T-helper 1 cell treated with Interleukin-12 subunit alpha and Interleukin-12 subunit beta and Interleukin-4 antibody, amounts not matched to agents 30 μg/mL and 1 μg/mL, for 36 hours (primary cell): Measurements from ENCODE around the gene XPR1.

Experiments
- H3K27ac Mint-ChIP-seq: one replicate; pipeline ENCODE4 v1.8.0; 2021; ENCODE audit warnings: mild to moderate bottlenecking, mixed read lengths
- H3K27me3 Mint-ChIP-seq: one replicate; pipeline ENCODE4 v1.8.0; 2021; ENCODE audit warnings: low read depth, mixed read lengths
- H3K36me3 Mint-ChIP-seq: one replicate; pipeline ENCODE4 v1.8.0; 2021; ENCODE audit warnings: low read depth, mixed read lengths
- H3K4me1 Mint-ChIP-seq: one replicate; pipeline ENCODE4 v1.8.0; 2021; ENCODE audit warnings: low read depth, mixed read lengths
- H3K4me3 Mint-ChIP-seq: one replicate; pipeline ENCODE4 v1.8.0; 2021; ENCODE audit warnings: mild to moderate bottlenecking, moderate library complexity, mixed read lengths
- H3K9me3 Mint-ChIP-seq: one replicate; pipeline ENCODE4 v1.8.0; 2021; ENCODE audit warnings: mixed read lengths

The XPR1 gene

DNA sequence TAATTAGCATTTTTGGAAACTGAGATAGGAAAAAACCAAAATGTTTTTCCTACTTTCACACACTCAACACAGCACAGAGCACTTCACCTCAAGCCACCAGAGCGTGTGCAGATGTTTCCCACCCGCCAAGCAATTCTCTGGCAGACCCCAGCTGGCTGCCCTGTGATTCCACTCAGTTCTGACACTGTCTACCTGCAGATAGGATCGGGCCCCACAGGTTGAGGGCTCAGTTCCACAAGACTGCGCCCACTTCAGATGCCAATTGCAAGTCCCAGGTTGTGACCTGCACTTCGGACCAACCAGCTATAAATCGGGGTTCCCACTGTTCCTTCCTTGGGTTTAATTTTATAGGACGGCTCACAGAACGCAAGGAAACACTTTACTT lies 290.8 kb downstream of the XPR1 start:
- Mint-ChIP-seq H3K27ac (no peak overlapping the region), H3K27me3 (peaks cover 9% of the 10 kb centered on the region), H3K4me3 (no peak overlapping the region), H3K9me3 (no peaks in the 10 kb centered on the region), H3K4me1 (no peaks in the 10 kb centered on the region), H3K36me3 (no peaks in the 10 kb centered on the region)

DNA sequence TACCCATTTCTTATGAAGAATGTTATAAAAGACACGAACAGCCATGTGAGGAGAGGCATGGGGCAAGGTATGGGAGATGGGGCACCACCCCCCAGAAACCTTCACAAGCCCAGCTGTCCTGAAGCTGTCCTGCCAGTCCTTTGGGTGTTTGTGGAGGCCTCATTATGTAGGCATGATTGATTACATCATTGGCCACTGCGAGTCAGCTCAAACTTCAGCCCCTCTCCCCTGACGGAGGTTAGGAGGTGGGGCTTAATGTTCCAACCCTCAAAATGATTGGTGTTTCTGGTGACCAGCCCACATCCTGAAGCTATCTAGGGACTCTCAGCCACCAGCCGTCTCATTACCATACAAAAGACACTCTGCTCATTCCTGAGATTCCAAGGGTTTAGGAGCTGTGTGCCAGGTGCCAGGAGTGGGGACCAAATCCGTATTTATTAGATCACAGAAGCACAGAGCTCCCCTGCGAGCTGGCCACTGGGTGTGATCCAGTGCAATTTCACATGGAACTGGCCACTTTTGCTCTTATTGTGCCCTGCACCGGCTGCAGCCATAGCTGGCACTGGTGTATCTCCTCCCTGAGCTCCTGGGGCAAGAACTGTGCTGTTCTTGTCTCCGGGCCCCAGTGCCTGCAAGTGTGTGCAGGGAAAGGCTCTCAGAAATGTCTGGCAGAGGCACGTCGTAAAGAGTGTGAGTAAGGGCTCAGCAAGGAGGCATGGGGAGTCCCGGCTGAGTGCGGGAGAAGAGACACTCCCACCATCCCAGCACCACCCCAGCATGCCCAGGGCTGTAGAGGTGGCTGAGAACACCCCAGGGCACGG lies 291.4 kb downstream of the XPR1 start:
- Mint-ChIP-seq H3K9me3 (no peaks in the 10 kb centered on the region), H3K4me1 (no peaks in the 10 kb centered on the region), H3K4me3 (no peak overlapping the region), H3K27me3 (peaks cover 7% of the 10 kb centered on the region), H3K27ac (no peak overlapping the region), H3K36me3 (no peaks in the 10 kb centered on the region)

DNA sequence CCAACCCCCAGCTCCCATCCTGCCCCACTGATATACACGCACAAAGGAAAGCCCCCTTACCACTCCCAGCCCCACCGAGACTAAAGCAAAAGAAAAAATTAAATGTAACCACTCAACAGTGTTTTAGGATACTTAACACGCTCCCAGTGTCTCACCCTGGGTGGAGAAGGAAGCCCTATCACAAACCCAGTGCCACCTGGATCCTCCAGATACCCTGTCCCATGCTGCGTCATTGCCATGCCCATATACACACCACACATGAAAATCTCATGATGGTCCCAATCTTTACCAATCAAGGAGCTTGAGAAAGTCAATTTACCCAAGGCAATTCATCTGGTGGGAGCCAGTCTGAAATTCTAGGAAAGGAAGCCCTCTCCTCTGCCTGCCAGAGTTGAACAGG lies 292.1 kb downstream of the XPR1 start:
- Mint-ChIP-seq H3K27ac (no peak overlapping the region), H3K36me3 (no peaks in the 10 kb centered on the region), H3K4me1 (no peaks in the 10 kb centered on the region), H3K9me3 (no peaks in the 10 kb centered on the region), H3K27me3 (peaks cover 7% of the 10 kb centered on the region), H3K4me3 (no peak overlapping the region)

DNA sequence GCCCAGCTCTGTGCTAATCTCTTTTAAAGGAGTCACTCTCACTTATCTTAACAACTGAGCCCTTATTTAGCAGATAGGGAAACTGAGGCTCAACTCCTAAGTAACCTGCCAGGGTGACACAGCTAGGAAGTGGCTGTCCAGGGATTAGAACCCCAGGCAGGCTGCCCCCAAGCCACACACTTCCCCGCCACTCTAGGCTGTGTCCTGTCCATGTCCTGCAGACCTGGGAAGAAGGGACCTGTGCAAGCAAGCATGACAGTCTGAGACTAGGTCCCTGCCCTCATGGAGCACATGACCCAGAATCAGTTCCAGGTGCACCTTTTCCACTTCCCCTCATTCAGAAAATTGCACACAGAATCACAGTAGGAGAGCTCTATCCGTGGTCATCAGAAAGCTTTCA lies 293.1 kb downstream of the XPR1 start:
- Mint-ChIP-seq H3K36me3 (no peaks in the 10 kb centered on the region), H3K4me1 (no peaks in the 10 kb centered on the region), H3K4me3 (no peak overlapping the region), H3K9me3 (no peaks in the 10 kb centered on the region), H3K27ac (no peak overlapping the region), H3K27me3 (peaks cover 7% of the 10 kb centered on the region)

DNA sequence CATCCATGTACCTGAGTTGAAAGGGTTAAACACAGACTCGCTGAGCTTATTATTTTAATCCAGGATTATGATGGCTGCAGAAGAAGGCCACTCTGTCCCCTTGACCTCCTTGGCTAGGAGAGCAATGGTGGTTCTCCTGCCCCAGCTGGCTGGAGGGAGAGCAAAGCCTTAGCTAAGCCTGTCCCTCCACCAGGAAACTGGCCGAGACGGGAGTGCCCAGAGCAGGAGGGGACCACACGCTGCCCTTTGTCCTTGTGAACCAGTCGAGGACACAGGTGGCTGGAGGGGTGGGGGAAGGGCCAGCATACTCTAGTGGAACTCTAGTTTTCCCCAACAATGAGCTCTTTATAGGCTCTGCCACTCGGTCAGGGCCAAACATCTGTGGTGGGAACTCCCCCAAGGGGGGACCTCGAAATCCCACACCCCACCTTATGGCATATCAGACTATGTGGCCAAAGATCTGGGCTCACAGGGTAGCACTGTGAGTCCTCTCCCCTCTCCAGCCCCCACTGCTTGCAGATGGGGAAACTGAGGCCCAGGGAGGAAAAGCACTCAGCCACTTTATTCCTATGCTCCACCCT lies 293.7 kb downstream of the XPR1 start:
- H3K4me1 Mint-ChIP-seq, result no peaks in the 10 kb centered on the region
- no peaks in the 10 kb centered on the region for H3K9me3 Mint-ChIP-seq
- H3K36me3 Mint-ChIP-seq, result no peaks in the 10 kb centered on the region
- no peak overlapping the region for H3K4me3 Mint-ChIP-seq
- no peak overlapping the region for H3K27ac Mint-ChIP-seq
- H3K27me3 Mint-ChIP-seq, result peaks cover 7% of the 10 kb centered on the region

DNA sequence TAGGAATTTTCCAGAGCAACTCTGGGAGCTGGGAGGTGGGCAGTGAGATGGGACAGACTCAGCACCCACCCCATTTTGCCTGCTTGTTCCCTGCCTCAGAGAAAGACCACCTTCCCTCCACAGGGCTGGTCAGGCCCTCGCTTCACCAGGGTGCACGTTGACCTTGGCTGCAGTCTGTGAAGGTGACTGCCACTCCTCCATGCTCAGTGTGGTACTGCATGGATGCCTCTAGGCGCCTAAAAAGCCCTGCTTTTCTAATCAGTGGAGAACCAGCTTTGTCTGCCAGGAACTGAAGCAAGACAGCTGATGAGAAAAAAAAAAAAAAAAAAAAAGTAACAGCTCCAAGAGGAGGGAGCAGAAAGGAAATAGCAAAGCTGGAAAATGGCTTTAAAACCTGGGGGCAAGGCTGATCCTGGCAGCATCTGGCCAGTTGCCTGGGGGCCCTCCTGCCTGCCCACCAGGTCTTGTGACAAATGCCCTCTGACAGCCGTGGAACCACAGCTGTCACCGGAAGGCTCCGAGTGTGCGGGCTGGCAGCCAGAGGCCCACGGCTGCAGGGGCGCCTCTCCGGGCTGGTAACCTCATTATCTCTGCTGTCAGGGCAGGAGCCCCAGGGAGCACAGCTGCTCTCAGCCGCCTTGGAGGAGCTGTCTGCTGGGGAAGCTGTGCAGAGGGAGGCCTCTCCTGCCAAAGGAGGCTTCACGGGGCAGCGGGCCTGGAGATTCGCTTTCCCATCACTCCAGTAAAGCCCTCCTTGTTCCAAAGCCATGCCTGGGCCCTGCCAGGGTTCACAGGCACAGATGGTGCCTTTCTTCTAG lies 294.6 kb downstream of the XPR1 start:
- no peak overlapping the region for H3K27ac Mint-ChIP-seq
- H3K4me1 Mint-ChIP-seq, result no peaks in the 10 kb centered on the region
- H3K27me3 Mint-ChIP-seq, result peaks cover 7% of the 10 kb centered on the region
- no peaks in the 10 kb centered on the region for H3K9me3 Mint-ChIP-seq
- no peaks in the 10 kb centered on the region for H3K36me3 Mint-ChIP-seq
- no peak overlapping the region for H3K4me3 Mint-ChIP-seq

DNA sequence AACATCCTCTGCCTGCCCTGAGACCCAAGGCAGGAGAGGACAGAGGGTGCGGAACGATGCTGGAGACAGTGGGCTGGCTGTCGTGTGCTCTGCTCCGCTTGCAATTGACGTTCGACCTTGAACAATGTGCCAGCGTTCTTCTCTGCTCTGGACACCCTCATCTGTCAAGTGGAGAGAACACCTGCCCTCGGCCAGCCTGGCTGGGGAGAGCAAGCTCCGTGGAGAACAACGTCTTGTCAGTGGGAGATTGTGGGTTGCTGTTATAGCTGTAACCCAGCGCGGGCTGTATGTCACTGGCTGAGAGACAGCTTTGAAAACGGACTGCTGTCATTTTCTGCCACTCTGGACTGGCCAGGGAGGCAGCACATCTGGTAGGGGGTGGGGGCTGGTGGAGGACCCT lies 295.5 kb downstream of the XPR1 start:
- H3K27ac Mint-ChIP-seq, result no peak overlapping the region
- H3K4me1 Mint-ChIP-seq, result no peaks in the 10 kb centered on the region
- H3K9me3 Mint-ChIP-seq, result no peaks in the 10 kb centered on the region
- H3K36me3 Mint-ChIP-seq, result no peaks in the 10 kb centered on the region
- H3K4me3 Mint-ChIP-seq, result no peak overlapping the region
- peaks cover 7% of the 10 kb centered on the region for H3K27me3 Mint-ChIP-seq

DNA sequence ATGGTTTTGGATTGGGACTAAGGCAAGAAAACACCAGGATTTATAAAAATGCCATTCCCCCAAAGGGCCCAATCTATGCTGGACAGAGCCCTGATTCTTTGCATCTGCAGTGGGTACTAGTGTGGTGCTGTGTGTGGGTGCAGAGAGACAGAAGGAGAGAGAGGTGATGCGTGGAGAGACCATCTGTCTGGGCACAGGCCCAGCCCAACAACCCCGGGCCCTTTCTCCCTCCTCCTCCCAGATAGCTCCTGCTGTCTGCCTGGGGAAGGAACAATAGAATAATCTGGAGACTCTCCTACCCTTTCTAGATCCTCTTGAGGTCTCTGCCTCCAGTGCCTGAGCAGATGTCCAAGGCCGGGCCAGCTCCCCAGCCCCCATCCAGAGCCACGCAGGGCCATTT lies 296.0 kb downstream of the XPR1 start:
- peaks cover 7% of the 10 kb centered on the region for H3K27me3 Mint-ChIP-seq
- H3K27ac Mint-ChIP-seq, result no peak overlapping the region
- H3K4me3 Mint-ChIP-seq, result no peak overlapping the region
- no peaks in the 10 kb centered on the region for H3K36me3 Mint-ChIP-seq
- no peaks in the 10 kb centered on the region for H3K9me3 Mint-ChIP-seq
- H3K4me1 Mint-ChIP-seq, result no peaks in the 10 kb centered on the region

DNA sequence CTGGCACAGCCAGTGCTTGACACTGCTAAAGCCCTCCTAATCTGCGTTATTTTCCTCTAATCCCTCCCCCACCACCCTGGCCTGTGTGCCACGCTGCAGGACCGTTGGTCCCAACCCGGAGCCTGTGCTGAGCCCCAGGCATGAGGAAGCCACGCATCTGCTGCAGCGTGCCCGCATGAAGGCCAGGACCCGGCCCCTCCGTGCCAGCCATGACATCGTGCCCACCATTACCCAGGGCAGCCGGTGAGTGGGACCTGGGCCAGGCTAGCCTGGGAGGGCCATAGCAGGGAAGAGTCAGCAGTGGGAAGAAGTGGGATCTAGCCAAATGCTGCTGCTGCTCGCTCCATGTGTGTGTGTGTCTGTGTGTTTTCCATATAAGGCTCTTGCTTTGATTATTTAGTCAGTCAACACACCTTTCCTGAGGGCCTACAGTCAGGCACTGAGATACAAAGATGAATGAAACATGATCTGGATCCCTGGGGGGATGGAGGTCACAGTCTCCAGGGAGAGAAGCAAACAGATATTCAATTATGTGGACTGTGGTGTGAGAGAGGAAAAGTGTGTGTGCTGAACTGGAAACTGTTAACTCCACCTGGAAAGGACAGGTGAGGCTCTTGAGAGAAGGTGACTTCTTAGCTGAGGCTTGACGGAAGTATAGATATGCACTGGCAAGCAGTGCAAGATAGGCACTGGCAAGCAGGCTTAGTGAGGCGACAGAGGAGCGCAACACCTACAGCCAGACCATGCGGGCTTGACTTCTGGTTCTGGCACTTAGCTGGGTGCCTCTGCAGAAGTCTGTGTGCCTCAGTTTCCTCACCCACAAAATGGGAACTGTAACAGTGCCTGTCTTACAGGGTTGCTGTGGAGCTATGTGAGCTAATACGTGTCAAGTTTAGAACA lies 296.8 kb downstream of the XPR1 start:
- Mint-ChIP-seq H3K36me3 (no peaks in the 10 kb centered on the region), H3K4me1 (no peaks in the 10 kb centered on the region), H3K27me3 (peaks cover 6% of the 10 kb centered on the region), H3K9me3 (no peaks in the 10 kb centered on the region), H3K27ac (no peak overlapping the region), H3K4me3 (no peak overlapping the region)

DNA sequence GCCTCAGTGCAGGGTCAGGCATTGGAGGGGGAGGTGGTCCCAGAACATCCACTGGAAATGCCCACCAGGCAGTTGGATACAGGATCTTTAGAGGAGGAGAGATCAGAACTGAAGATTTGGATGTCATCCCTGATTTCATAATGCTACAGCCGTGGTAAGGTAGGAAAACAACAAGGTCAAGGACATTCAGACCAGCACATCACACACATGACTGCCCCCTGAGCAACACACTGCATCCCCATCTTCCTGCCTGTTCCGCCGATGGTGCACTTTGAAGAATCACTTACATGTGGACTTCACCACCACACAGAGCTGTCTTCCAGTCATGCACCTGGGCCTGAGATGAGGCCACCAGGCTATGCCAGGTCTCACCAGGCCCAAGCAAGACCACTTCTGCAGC lies 297.6 kb downstream of the XPR1 start:
- Mint-ChIP-seq H3K4me1 (peaks cover under 1% of the 10 kb centered on the region), H3K36me3 (no peaks in the 10 kb centered on the region), H3K27me3 (no peaks in the 10 kb centered on the region), H3K27ac (no peak overlapping the region), H3K9me3 (no peaks in the 10 kb centered on the region), H3K4me3 (no peak overlapping the region)

DNA sequence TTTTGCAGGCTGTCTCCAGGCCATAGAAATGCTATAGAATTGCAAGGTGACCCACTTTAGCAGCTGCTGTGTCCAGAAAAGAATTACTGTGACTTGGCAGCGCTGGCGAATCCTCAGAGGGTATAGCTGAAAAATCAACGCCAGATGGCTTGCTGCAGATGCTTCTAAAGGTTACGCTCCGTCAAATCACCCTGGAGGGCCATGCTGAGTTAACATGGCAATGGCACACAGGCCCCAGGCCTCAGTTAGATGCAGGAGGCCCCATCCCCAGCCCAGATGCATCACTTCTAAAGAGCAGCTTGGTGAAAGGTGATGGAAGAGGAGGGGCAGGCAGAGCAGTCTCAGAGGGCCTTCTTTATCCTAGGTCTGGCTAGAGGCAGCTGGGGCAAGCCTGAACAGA lies 298.9 kb downstream of the XPR1 start:
- no peaks in the 10 kb centered on the region for H3K36me3 Mint-ChIP-seq
- H3K27ac Mint-ChIP-seq, result no peak overlapping the region
- H3K4me1 Mint-ChIP-seq, result peaks cover 3% of the 10 kb centered on the region
- H3K9me3 Mint-ChIP-seq, result no peaks in the 10 kb centered on the region
- H3K27me3 Mint-ChIP-seq, result no peaks in the 10 kb centered on the region
- no peak overlapping the region for H3K4me3 Mint-ChIP-seq

DNA sequence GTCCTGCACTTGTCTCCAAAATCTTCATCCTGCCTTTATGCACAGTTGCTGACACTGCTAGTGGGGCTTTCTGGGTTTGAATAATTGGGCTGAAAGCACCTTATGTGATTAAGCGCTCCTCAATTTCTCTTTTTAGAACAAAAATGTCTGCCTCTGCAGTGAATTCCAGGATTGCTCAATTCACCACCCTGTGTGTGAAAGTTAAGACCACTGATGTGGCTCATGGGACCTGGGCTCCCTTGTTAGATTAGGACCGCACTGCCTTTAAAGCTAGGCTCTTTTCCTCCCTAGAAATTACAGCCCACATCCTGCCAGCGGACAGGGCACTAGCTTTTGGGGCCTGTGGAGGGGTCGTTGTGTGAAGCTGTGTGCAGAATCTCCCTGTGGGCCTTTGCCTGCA lies 299.7 kb downstream of the XPR1 start:
- H3K27ac Mint-ChIP-seq, result no peak overlapping the region
- H3K4me3 Mint-ChIP-seq, result no peak overlapping the region
- H3K36me3 Mint-ChIP-seq, result no peaks in the 10 kb centered on the region
- no peaks in the 10 kb centered on the region for H3K27me3 Mint-ChIP-seq
- no peaks in the 10 kb centered on the region for H3K9me3 Mint-ChIP-seq
- H3K4me1 Mint-ChIP-seq, result peaks cover 3% of the 10 kb centered on the region

DNA sequence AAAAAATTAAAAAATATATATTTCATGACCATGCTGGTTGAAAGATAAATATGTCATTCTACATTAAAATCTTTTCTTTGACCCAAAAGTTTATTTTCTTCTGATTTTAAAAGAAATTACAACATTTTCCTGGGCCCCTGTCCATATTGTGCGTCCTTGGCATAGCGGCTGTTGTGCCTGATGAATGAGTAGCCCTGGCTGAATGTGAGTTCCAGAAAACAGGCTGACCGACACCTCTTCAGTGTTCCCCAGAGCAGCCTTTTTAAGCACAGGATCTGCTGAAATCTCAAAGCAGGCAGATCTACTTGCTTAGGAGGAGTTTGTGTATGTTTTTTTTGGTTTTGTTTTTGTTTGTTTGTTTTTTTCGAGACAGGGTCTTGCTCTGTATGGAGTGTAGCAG lies 300.6 kb downstream of the XPR1 start:
- no peaks in the 10 kb centered on the region for H3K36me3 Mint-ChIP-seq
- H3K27ac Mint-ChIP-seq, result no peak overlapping the region
- H3K4me3 Mint-ChIP-seq, result no peak overlapping the region
- peaks cover 3% of the 10 kb centered on the region for H3K4me1 Mint-ChIP-seq
- H3K27me3 Mint-ChIP-seq, result no peaks in the 10 kb centered on the region
- H3K9me3 Mint-ChIP-seq, result no peaks in the 10 kb centered on the region

DNA sequence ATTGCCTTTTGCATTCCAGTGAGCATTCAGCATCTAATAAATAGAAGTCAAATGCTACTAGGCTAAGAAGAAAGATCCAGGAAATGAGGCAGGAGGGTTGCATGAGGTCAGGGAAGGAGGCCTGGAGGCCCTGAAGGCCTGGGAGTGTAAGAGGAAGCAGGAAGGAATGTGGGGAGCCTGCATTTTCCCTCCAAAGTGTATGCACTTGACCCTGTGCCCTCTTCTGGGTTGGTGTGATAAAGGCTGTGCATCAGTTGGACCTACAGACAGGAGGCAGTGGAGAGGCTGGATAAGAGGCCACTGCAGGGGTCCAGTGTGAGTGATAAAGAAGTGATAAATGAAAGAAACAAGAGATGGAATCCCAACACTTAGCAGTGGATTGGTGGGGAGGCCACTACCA lies 301.3 kb downstream of the XPR1 start:
- no peak overlapping the region for H3K4me3 Mint-ChIP-seq
- no peak overlapping the region for H3K27ac Mint-ChIP-seq
- H3K36me3 Mint-ChIP-seq, result no peaks in the 10 kb centered on the region
- peaks cover 3% of the 10 kb centered on the region for H3K4me1 Mint-ChIP-seq
- no peaks in the 10 kb centered on the region for H3K27me3 Mint-ChIP-seq
- no peaks in the 10 kb centered on the region for H3K9me3 Mint-ChIP-seq
